Measurements from ENCODE around the gene CCDC117.
"Not testable (repeated sequence)": the region's sequence is repeated elsewhere in the genome, so short reads cannot be mapped to it uniquely, and the experiment has no call there.

Gene CCDC117

GRCh38 chr22:28801845-28802594 is 29.5 kb downstream of the CCDC117 start:
- peak; percentile 15 for DNase-seq (ENCODE audit: low spot score)

GRCh38 chr22:28802595-28803123 is 30.2 kb downstream of the CCDC117 start:
- DNase-seq (ENCODE audit: low spot score) = no peak

- not testable (repeated sequence) for DNase-seq (ENCODE audit: low spot score)
Observed at GRCh38 chr22:28805426-28805825, 32.9 kb downstream of the CCDC117 start.

- no peak for DNase-seq (ENCODE audit: low spot score)
Observed at GRCh38 chr22:28808716-28809355, 36.3 kb downstream of the CCDC117 start.

- DNase-seq (ENCODE audit: low spot score) = peak; percentile 72
Observed at GRCh38 chr22:28810821-28811491, 38.5 kb downstream of the CCDC117 start.

- no peak for DNase-seq (ENCODE audit: low spot score)
Observed at GRCh38 chr22:28812516-28812915, 40.0 kb downstream of the CCDC117 start.

GRCh38 chr22:28813772-28814518 is 41.5 kb downstream of the CCDC117 start:
- peak; percentile 55 for DNase-seq (ENCODE audit: low spot score)

- no peak for DNase-seq (ENCODE audit: low spot score)
Observed at GRCh38 chr22:28815111-28815510, 42.6 kb downstream of the CCDC117 start.

GRCh38 chr22:28815729-28816128 is 43.2 kb downstream of the CCDC117 start:
- DNase-seq (ENCODE audit: low spot score) = no peak

GRCh38 chr22:28817064-28817463 is 44.6 kb downstream of the CCDC117 start:
- DNase-seq (ENCODE audit: low spot score) = no peak

- no peak for DNase-seq (ENCODE audit: low spot score)
Observed at GRCh38 chr22:28817919-28818859, 45.7 kb downstream of the CCDC117 start.

- DNase-seq (ENCODE audit: low spot score) = no peak
Observed at GRCh38 chr22:28819253-28820096, 47.0 kb downstream of the CCDC117 start.

- no peak for DNase-seq (ENCODE audit: low spot score)
Observed at GRCh38 chr22:28820885-28821284, 48.4 kb downstream of the CCDC117 start.

GRCh38 chr22:28821452-28821851 is 49.0 kb downstream of the CCDC117 start:
- no peak for DNase-seq (ENCODE audit: low spot score)

GRCh38 chr22:28822930-28823551 is 50.5 kb downstream of the CCDC117 start:
- peak; percentile 80 for DNase-seq (ENCODE audit: low spot score)

- not testable (repeated sequence) for DNase-seq (ENCODE audit: low spot score)
Observed at GRCh38 chr22:28824455-28824854, 52.0 kb downstream of the CCDC117 start.

- DNase-seq (ENCODE audit: low spot score) = not testable (repeated sequence)
Observed at GRCh38 chr22:28826430-28826829, 53.9 kb downstream of the CCDC117 start.

GRCh38 chr22:28826921-28827320 is 54.4 kb downstream of the CCDC117 start:
- no peak for DNase-seq (ENCODE audit: low spot score)

Data from pons (tissue), 1 donor.